GM19240 (cell line): ENCODE measurements around the gene EDIL3.
"Not testable (repeated sequence)": the region's sequence is repeated elsewhere in the genome, so short reads cannot be mapped to it uniquely, and the experiment has no call there.

Experiments
- DNase-seq: peaks from one replicate; pipeline ENCODE4 v3.0.0; 2011; ENCODE audit warnings: low spot score; ENCODE audit not compliant: insufficient read length

The EDIL3 gene

DNA sequence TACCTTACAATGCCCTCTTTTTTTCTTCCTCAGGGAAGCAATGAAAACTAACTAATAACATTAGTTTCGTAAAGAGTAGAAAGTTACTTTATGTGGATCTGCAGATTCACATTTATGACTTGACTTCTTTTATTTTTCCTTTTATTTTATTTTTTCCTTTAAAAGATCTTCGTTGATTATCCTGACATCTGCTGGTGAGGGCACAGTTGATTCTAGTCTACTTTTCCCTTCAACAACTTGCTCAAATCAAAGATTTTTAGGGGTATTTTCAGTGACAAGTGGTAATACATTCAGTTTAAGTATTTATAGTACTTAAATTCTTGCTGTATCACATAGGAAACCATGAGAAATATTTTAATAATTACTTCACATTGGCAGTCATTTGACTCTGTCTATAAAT lies 4.9 kb downstream of the EDIL3 start:
- DNase-seq, result no peak

- DNase-seq, result no peak
These were observed 5.7 kb downstream of the EDIL3 start for GRCh38 chr5:84378961-84379360.

- no peak for DNase-seq
These were observed 6.3 kb downstream of the EDIL3 start for GRCh38 chr5:84378420-84378819.

DNA sequence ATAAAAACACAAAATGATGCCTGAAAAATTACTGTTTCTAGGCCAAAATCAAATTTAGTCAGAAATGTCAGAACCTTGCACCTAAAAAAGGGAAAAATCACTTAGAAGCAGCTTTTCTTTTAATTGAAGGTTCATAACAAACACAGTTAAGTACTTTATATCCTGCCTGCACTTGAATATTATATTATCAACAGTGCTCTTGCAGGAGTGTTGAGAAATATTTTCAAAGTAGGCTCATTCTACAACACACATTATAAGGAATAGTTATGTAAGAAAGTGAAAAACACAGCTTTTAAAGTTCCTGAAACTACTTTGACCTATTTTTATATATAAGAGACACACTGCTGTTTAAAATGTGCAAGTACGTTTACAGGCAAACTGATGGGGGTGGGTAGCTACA lies 8.3 kb downstream of the EDIL3 start:
- DNase-seq, result no peak

- DNase-seq, result no peak
These were observed 10.1 kb downstream of the EDIL3 start for GRCh38 chr5:84374568-84374967.

DNA sequence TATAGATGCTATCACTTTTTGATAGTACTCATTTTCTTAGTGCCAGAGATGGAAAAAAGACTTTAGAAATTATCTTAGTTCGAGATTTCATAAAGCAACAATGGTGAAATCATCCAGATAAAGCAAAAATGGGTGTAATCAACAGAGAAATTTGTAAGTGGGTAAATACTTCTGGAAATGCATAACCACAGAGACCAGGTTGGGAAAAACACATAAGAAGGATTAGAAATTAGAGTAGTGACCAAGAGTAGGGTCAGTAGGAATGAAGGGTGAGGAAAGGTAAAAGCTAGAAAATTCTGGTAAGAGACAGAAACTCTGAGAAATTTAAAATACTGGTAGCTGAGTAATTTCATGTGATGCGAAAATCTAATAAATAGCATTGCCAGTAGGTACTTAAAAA lies 11.2 kb downstream of the EDIL3 start:
- DNase-seq, result no peak

DNA sequence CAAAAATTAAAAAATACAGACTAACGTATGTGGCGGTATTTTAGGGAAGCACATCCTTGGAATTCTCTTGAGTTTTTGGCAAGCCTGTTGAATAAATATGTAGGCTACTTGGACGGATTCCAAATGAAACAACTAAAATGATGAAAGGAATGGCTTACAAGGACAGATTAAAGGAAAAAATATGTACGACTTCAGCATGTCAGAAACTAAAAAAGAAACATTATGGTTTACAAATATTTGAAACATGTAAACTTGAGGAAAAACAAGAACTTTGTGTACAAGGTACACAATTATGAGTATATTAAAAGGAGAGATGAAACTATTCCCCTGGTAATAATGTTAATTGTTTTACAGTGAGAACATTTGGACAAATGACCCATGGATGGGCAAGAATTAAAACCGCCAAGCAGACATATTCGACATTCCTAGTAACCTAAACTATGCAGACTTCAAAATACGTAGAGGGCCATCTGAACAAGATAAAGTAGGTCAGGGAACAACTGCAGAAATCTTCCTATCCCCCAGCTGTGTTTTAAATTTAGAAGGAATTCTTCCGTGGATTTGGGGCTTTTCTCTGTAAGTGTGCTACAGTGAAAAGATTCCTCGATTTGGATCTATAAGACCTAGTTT lies 12.5 kb downstream of the EDIL3 start:
- DNase-seq, result no peak

- DNase-seq, result no peak
These were observed 14.5 kb downstream of the EDIL3 start for GRCh38 chr5:84370176-84370575.

- DNase-seq, result no peak
These were observed 20.6 kb downstream of the EDIL3 start for GRCh38 chr5:84364043-84364442.

- no peak for DNase-seq
These were observed 22.5 kb downstream of the EDIL3 start for GRCh38 chr5:84362061-84362720.

DNA sequence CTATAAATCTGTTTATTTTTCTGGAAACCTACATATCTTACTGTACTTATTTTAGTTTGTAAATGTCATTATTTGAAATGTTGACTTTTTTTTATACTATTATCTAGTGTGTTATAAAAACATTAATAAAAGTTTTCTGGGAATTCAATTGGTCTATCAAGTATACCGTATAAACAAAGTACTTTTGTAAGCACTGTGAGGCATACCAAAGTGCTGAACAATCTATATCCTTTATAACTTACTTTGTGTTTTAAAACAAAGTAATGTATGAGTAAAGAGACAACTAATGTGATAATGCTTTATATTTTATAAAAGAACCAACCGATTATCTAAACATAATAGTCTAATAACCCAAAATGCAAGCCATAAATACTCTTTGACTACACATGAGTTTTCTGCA lies 23.1 kb downstream of the EDIL3 start:
- DNase-seq, result no peak

DNA sequence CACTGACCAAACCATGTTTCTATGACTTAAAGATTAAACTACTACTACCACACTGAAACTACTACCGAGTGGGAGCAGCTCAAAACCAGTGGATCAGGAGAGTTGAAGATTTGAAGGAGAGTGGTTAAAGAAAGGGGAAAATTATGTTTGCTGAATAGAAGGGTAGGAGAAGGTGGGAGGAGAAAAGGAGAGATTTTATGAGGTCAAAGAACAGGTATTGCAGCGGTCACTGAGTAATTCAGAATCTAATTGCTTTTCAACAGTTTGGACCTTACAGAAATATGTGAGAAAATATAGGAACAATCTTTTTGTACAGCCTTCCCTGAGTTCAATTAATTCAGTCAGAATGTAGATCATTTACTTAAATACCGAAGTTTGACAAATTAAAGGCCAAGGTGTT lies 24.6 kb downstream of the EDIL3 start:
- no peak for DNase-seq

DNA sequence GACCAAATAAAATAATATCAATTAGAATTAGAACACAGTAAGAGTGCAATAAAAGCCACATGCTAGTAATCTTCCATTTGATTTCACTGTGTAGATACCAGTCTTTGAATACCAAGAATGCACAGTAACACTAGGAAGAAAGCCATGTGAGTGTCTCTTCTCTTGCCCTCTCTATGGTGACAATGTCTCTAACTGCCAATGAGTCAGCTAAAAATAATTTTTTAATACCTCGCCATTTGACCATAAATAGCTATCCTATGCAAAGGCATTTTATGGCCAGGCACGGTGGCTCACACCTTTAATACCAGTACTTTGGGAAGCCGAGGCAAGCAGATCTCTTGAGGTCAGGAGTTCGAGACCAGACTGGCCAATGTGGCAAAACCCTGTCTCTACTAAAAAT lies 30.6 kb downstream of the EDIL3 start:
- no peak for DNase-seq

DNA sequence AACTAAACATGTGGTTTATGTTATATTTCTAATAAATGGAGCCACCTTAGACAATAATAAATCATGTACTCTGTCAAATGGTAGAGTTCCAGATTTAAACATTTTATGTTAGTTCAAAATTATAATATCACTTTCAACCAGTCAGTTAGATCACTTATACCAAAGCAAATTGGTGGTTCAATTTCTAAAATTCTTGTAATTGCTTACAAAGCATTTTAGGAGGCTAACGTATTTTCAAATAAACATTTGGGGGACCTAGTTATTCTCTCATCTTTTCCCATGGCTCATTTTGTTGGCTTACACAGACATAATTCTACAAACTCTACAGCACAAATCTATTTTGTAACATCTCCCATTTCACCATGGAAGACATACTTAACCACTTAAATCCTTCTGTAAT lies 39.9 kb downstream of the EDIL3 start:
- DNase-seq, result no peak

DNA sequence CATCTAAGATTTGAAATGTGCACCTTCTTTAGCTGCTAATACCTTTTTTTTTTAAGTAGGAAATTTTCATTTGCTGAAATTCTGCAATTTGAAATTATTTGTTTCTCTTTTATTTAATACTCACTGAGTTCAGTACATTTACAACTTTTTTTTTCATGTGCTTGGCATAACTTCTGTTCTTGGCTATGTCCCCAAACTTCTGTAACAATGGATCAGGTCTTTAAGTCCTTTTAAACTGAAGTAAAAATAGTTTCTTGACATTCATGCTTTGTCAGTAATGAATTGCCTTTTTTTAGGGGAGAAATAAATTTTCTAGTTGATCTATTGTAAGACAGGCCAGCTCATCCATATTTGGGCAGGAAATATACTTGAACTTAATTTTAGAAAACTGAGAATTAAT lies 41.5 kb downstream of the EDIL3 start:
- DNase-seq, result no peak

GRCh38 chr5:84332106-84332505 lies 52.6 kb downstream of the EDIL3 start:
- no peak for DNase-seq

- DNase-seq, result no peak
These were observed 57.1 kb downstream of the EDIL3 start for GRCh38 chr5:84327591-84327990.

GRCh38 chr5:84322646-84323045 lies 62.0 kb downstream of the EDIL3 start:
- no peak for DNase-seq

- DNase-seq, result not testable (repeated sequence)
These were observed 66.9 kb downstream of the EDIL3 start for GRCh38 chr5:84317826-84318225.

DNA sequence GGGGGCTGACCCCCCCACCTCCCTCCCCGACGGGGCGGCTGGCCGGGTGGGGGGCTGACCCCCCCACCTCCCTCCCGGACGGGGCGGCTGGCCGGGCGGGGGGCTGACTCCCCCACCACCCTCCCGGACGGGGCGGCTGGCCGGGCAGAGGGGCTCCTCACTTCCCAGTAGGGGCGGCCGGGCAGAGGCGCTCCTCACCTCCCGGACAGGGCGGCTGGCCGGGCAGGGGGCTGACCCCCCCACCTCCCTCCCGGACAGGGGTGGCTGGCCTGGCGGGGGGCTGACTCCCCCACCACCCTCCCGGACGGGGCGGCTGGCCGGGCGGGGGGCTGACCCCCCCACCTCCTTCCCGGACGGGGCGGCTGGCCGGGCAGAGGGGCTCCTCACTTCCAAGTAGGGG lies 72.4 kb downstream of the EDIL3 start:
- DNase-seq, result not testable (repeated sequence)

GRCh38 chr5:84309850-84310249 lies 74.8 kb downstream of the EDIL3 start:
- not testable (repeated sequence) for DNase-seq

GRCh38 chr5:84306601-84307000 lies 78.1 kb downstream of the EDIL3 start:
- DNase-seq, result no peak

DNA sequence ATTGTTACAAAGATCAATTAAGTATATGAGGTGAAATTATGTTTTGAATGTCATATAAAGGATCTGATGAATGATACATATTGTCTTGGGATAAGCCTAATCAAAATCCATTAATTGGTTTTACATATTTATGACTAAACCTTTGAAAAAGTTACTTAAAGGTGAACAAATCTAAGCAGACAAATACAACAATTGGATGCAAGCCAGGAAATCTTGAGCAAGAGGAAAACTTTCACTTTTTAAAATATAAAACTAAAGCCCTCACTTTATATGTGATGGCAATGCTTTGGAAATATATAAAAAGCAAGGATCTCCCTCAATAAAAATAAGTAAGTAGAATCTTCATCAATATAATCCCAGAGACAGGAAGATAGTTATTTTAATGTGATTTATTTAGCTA lies 80.1 kb downstream of the EDIL3 start:
- DNase-seq, result no peak
